ENCODE results near the gene COMTD1. TPM values are rescaled to one million over a fixed set of nuclear protein-coding genes. Genes with fewer than 3 reads are reported as not detected.

COMTD1 gene
- total and polyA plus RNA-seq, 2 of the 4 experiments (the other 2 are of a cell fraction): 1.6 to 6.4 TPM

DNA sequence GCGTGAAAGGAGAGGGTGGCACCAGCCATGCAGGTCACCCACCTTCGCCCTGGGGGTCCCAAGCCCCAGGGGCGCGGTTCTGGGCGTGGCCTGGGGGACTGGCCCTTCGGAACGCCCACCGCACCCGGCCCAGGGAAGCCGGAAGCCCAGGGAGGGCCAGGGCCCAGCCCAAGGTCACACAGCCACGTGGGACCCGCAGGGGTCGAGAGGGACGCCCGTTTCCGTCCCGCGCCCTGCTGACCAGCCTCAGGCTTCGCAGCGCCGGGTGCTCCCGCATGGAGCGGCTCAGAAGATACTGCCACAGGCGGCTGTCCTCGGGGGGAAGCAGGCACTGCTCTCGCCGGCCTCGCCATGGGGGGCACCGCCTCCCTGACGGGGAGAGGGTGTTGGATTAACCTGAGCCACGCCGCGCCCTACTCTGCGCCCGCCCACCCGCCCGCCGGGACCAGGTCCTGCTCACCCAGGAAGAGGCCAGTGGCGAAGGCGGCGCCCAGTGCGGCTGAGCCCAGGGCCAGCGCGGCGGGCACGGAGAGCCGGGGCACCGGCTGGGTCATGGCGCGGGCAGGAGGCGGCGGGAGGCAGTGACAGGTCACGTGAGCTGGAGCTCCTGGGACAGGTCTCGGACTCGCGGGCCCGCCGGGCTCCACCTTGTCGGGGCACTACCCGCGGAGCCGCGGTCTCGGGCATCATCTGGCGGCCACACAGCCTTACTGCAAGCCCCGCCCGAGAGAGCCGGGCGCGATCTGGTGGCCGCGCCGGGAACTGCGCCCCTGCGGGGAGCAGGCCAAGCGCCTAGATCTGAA, at the start of gene COMTD1 (continued):
- TF ChIP-seq, protein P1, sequence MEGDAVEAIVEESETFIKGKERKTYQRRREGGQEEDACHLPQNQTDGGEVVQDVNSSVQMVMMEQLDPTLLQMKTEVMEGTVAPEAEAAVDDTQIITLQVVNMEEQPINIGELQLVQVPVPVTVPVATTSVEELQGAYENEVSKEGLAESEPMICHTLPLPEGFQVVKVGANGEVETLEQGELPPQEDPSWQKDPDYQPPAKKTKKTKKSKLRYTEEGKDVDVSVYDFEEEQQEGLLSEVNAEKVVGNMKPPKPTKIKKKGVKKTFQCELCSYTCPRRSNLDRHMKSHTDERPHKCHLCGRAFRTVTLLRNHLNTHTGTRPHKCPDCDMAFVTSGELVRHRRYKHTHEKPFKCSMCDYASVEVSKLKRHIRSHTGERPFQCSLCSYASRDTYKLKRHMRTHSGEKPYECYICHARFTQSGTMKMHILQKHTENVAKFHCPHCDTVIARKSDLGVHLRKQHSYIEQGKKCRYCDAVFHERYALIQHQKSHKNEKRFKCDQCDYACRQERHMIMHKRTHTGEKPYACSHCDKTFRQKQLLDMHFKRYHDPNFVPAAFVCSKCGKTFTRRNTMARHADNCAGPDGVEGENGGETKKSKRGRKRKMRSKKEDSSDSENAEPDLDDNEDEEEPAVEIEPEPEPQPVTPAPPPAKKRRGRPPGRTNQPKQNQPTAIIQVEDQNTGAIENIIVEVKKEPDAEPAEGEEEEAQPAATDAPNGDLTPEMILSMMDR (conservative IDR thresholded peaks at IDR 0.05; ENCODE audit: low read depth, low read length): peak; percentile 100; the same call in 1 of the 2 replicates
- no peak for TF ChIP-seq RCOR1 (IDR thresholded peaks at IDR 0.05; ENCODE audit: insufficient replicate concordance, low read length)
- TF ChIP-seq NFE2L2 (IDR thresholded peaks at IDR 0.05; ENCODE audit: low read depth, low read length): no peak
- TF ChIP-seq SMC3 (IDR thresholded peaks at IDR 0.05; ENCODE audit: low read depth, low read length): peak; percentile 96
- 0 out of 2 replicates have a peak, but pooled peaks have one; percentile 57 for TF ChIP-seq POLR2A (IDR thresholded peaks at IDR 0.05; ENCODE audit: low read depth, low read length)
- TF ChIP-seq MAFK (IDR thresholded peaks at IDR 0.05; ENCODE audit: low read depth, low read length): no peak

Data from IMR-90 (cell line).